T-helper 1 cell treated with Interleukin-12 subunit alpha and Interleukin-12 subunit beta and Interleukin-4 antibody, amounts not matched to agents 30 μg/mL and 1 μg/mL, for 36 hours (primary cell): ENCODE results near the gene SPRTN.

Experiments used
- H3K27ac Mint-ChIP-seq: one replicate; pipeline ENCODE4 v1.8.0; 2021; ENCODE audit warnings: mild to moderate bottlenecking, mixed read lengths
- H3K27me3 Mint-ChIP-seq: one replicate; pipeline ENCODE4 v1.8.0; 2021; ENCODE audit warnings: low read depth, mixed read lengths
- H3K36me3 Mint-ChIP-seq: one replicate; pipeline ENCODE4 v1.8.0; 2021; ENCODE audit warnings: low read depth, mixed read lengths
- H3K4me1 Mint-ChIP-seq: one replicate; pipeline ENCODE4 v1.8.0; 2021; ENCODE audit warnings: low read depth, mixed read lengths
- H3K4me3 Mint-ChIP-seq: one replicate; pipeline ENCODE4 v1.8.0; 2021; ENCODE audit warnings: mild to moderate bottlenecking, moderate library complexity, mixed read lengths
- H3K9me3 Mint-ChIP-seq: one replicate; pipeline ENCODE4 v1.8.0; 2021; ENCODE audit warnings: mixed read lengths

Gene SPRTN

DNA sequence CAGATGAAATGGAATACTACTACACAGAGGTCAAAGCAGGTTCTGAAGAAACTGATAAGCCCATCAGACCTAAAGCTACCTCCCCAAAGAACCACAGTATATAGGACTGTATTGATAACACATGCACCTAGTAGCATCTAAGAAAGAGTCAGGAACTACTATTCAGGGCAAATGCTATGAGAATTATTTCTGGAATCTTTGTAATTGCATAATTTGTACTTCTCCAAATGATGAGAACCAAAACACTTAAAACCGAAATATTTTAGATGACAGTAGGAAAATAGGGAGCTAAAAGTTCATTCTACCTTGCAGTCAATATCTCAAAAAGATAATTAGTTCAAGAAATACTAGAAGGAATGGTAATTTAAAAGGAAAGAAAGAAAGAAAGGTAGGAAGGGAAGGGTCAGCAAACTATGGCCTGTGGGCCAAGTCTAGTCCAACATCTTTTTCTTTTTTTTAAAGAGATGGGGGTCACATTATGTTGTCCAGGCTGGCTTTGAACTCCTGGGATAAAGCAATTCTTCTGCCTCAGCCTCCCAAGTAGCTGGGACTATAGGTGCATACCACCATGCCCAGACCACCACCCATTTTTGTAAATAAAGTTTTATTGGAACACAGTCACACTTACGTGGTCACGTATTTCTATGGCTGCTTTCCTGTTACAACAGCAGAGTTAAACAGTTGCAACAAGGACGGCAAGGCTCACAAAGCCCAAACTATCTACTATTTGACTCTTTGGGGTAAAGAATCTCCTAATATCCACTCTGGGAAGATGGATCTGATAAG lies 60.0 kb downstream of the SPRTN start:
- Mint-ChIP-seq H3K27ac (no peak overlapping the region), H3K9me3 (no peaks in the 10 kb centered on the region), H3K4me3 (no peak overlapping the region), H3K4me1 (peaks cover 18% of the 10 kb centered on the region), H3K36me3 (peaks cover 13% of the 10 kb centered on the region), H3K27me3 (no peaks in the 10 kb centered on the region)

DNA sequence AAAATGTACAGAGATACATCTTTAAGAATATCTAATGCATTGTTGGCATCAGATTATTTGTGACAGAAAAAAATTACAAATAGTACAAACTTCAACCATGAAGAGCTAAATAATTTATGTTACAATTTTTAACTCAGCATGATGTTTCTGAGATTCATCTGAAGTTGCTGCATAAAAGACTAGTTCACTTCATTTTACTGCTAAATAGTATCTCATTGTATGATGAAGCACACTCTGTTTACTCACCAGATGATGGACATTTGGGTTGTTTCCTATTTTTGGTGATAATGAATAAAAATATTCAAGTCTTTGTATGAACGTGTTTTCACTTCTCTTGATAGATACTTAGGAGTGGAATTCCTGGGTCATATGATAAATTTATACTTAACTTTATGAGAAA lies 63.4 kb downstream of the SPRTN start:
- peaks cover 20% of the 10 kb centered on the region for H3K4me1 Mint-ChIP-seq
- peaks cover 13% of the 10 kb centered on the region for H3K36me3 Mint-ChIP-seq

DNA sequence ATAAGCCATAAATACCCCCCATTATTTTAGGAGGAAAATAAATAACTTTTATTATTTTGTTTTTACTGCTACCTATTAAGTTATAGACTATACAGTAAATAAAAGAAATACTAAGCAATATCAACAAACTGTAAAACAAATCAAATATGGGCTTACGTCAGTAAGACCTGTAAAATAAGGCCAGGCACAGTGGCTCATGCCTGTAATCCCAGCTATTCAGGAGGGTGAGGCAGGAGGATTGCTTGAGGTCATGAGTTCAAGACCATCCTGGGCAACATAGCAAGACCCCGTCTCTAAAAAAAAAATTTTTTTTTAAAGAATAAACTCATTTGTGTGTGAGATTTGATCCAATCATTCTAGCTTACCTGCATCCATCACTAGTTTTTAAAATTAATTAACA lies 66.2 kb downstream of the SPRTN start:
- Mint-ChIP-seq H3K36me3 (peaks cover 6% of the 10 kb centered on the region), H3K4me1 (peaks cover 7% of the 10 kb centered on the region), H3K9me3 (no peaks in the 10 kb centered on the region), H3K27ac (no peak overlapping the region), H3K4me3 (no peak overlapping the region), H3K27me3 (no peaks in the 10 kb centered on the region)

More for the DNA sequence above, 63.4 kb downstream of the SPRTN start:
- Mint-ChIP-seq H3K27me3 (no peaks in the 10 kb centered on the region), H3K9me3 (no peaks in the 10 kb centered on the region), H3K4me3 (no peak overlapping the region), H3K27ac (no peak overlapping the region)
